GM10266 (cell line): ENCODE results near the gene SYPL1.

Source experiments
- DNase-seq: peaks from one replicate; pipeline ENCODE4 v3.0.0; 2012; ENCODE audit errors: extremely low spot score
- TF ChIP-seq, protein P1 (sequence below): IDR thresholded peaks from 2 replicates; pipeline ENCODE4 v1.5.1; 2012; ENCODE audit warnings: mild to moderate bottlenecking, low read depth; ENCODE audit not compliant: control insufficient read depth, insufficient read depth; ENCODE audit errors: missing control alignments

SYPL1 gene

GRCh38 chr7:106065575-106066500 is 46.3 kb downstream of the SYPL1 start:
- DNase-seq, result no peak

DNA sequence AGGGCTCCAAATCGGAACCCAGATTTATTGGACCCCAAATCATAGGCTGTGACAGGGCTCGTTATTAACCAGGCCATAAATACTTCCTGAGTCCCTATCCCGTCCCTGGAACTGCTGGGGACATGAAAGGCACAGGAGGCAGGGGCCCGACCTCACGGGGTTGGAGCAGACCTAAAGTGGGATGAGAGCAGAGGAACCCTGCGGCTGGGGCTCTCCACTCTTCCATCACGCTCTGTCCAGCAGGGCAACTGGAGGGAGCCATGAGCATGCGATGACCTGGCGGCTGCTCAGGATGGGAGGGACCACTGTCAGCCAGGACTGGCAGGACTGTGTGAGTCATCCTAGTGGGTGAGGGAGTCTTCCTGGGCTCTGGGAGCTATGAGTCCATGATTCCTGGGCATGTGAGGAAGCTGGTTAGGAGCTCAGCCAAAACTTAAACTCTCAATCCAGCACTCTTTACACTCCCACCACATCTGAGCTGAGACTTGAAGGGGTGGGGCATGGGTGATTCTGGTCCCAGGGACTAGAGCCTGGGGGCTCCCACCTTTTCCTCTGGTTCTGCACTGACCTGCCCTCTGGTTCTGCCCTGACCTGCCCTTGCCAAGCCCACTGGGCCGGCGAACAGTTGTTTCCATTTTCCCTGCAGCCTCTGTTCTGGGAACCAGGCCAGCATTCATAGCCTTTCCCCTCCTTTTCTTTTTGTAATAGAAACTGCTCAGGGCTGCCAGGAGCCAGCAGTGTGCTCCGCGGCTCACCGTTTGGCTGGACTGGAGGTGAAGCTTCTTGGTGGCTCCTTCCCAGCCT is 47.1 kb downstream of the SYPL1 start:
- no peak for DNase-seq
- TF ChIP-seq, protein P1, sequence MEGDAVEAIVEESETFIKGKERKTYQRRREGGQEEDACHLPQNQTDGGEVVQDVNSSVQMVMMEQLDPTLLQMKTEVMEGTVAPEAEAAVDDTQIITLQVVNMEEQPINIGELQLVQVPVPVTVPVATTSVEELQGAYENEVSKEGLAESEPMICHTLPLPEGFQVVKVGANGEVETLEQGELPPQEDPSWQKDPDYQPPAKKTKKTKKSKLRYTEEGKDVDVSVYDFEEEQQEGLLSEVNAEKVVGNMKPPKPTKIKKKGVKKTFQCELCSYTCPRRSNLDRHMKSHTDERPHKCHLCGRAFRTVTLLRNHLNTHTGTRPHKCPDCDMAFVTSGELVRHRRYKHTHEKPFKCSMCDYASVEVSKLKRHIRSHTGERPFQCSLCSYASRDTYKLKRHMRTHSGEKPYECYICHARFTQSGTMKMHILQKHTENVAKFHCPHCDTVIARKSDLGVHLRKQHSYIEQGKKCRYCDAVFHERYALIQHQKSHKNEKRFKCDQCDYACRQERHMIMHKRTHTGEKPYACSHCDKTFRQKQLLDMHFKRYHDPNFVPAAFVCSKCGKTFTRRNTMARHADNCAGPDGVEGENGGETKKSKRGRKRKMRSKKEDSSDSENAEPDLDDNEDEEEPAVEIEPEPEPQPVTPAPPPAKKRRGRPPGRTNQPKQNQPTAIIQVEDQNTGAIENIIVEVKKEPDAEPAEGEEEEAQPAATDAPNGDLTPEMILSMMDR, result no peak

More at GRCh38 chr7:106065575-106066500, 46.3 kb downstream of the SYPL1 start:
- TF ChIP-seq, protein P1, result no peak

DNA sequence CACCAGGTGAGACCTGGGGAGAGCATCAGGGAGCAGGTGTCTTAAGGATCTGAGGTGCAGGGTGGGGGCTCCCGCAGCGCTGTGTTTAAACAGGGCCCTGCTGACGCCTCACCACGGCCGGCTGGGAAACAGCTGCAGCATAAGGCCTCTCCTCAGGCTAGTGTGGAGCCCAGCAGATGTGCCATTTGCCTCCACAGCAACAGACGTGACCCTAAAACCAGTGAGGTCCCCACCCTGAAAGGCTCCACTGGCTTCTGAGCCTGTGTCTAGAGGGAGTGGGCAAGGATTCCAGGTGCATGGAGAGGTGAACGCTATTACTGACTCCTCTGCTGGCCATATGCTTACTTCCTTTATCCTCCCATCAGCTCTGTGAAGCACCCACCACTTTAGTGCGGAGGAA is 47.8 kb downstream of the SYPL1 start:
- TF ChIP-seq, protein P1, result no peak
- no peak for DNase-seq

DNA sequence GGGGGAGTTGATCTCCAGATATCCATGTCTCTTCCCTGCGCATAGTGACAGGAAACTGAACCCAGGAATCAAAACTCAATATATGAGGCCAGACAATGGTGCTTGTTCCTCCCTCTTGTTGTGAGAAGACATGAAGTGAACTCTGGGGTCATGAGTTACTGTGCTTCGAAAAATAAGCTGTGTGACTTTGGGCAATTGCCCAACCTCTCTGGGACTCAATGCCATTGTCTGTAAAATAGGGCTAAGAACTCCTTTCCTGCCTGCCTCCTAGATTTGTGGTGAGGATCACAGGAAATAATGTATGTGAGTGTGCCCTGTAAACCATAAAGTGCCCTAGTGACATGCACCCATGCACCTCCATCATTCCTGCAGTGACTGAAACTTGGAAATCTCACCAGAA is 48.4 kb downstream of the SYPL1 start:
- DNase-seq, result no peak

GRCh38 chr7:106063024-106063423 is 49.1 kb downstream of the SYPL1 start:
- no peak for DNase-seq
- TF ChIP-seq, protein P1, result no peak

More for the DNA sequence above, 48.4 kb downstream of the SYPL1 start:
- TF ChIP-seq, protein P1, result no peak

DNA sequence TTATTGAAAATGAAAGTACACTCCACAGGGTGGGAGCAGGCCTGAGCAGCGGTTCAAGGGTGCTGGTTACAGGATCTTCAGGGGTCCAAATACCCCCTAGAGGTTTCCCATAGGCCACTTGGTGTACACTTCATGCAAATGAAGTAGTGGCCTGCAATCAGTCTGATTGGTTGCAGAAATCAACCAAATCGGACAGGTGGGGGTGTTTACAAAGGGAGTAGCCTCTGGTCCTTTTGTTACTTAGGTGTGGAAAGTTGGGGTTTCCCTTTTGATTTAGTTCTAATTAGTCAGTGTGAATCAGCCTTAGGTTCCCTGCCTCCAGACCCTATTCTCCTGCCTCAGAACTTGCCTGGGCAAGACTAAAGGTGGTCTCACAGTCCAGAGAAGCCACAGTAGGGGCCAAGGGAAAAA is 49.6 kb downstream of the SYPL1 start:
- TF ChIP-seq, protein P1, result no peak
- no peak for DNase-seq
